ENCODE measurements around the gene TADA2B.

GRCh38 chr4:7044137-7044930 is 1.2 kb downstream of the TADA2B start:
- TF ChIP-seq CTCF (IDR thresholded peaks at IDR 0.05) (no peak), POLR2AphosphoS5 (IDR thresholded peaks at IDR 0.05) (no peak)
